GM21529 (cell line): ENCODE results near the gene DDX23.
"Not testable (repeated sequence)": the region's sequence is repeated elsewhere in the genome, so short reads cannot be mapped to it uniquely, and the experiment has no call there.

ENCODE experiments used
- ATAC-seq: cut with Tn5 transposase; IDR thresholded peaks from one replicate; pipeline ENCODE4 v1.9.1; 2021; ENCODE audit not compliant: unreplicated experiment

DDX23 gene

GRCh38 chr12:48863291-48863690, 11.3 kb upstream of the DDX23 start:
- ATAC-seq = no peak

- no peak for ATAC-seq
Observed at GRCh38 chr12:48862760-48863159, 10.8 kb upstream of the DDX23 start.

GRCh38 chr12:48861111-48861510, 9.1 kb upstream of the DDX23 start:
- ATAC-seq = no peak

- ATAC-seq = not testable (repeated sequence)
Observed at GRCh38 chr12:48860236-48860635, 8.3 kb upstream of the DDX23 start.

- ATAC-seq = no peak
Observed at GRCh38 chr12:48859607-48860006, 7.6 kb upstream of the DDX23 start.

- ATAC-seq = no peak
Observed at GRCh38 chr12:48858043-48858442, 6.1 kb upstream of the DDX23 start.

GRCh38 chr12:48857278-48857994, 5.5 kb upstream of the DDX23 start:
- no peak for ATAC-seq

GRCh38 chr12:48856379-48856778, 4.4 kb upstream of the DDX23 start:
- ATAC-seq = no peak

- ATAC-seq = not testable (repeated sequence)
Observed at GRCh38 chr12:48854932-48855331, 3.0 kb upstream of the DDX23 start.

- no peak for ATAC-seq
Observed at GRCh38 chr12:48854488-48854887, 2.5 kb upstream of the DDX23 start.

- no peak for ATAC-seq
Observed at GRCh38 chr12:48852734-48853688, 1.0 kb upstream of the DDX23 start.

- not testable (repeated sequence) for ATAC-seq
Observed at GRCh38 chr12:48842021-48842420, 9.9 kb downstream of the DDX23 start.

GRCh38 chr12:48838048-48838447, 13.9 kb downstream of the DDX23 start:
- no peak for ATAC-seq

- ATAC-seq = no peak
Observed at GRCh38 chr12:48832321-48833060, 19.5 kb downstream of the DDX23 start.

GRCh38 chr12:48831257-48831656, 20.7 kb downstream of the DDX23 start:
- no peak for ATAC-seq

GRCh38 chr12:48828841-48829575, 23.0 kb downstream of the DDX23 start:
- no peak for ATAC-seq

GRCh38 chr12:48828293-48828692, 23.7 kb downstream of the DDX23 start:
- no peak for ATAC-seq

- ATAC-seq = no peak
Observed at GRCh38 chr12:48827513-48828096, 24.4 kb downstream of the DDX23 start.

GRCh38 chr12:48827026-48827425, 24.9 kb downstream of the DDX23 start:
- ATAC-seq = no peak

- ATAC-seq = no peak
Observed at GRCh38 chr12:48826209-48826855, 25.6 kb downstream of the DDX23 start.
